Liver (tissue), 9 donors: ENCODE data around the gene METAP2. TPM values are rescaled to one million over a fixed set of nuclear protein-coding genes. Genes with fewer than 3 reads are reported as not detected.

Source experiments
- DNase-seq: peaks from one replicate; pipeline ENCODE4 v3.0.0-alpha.2; 2017; ENCODE audit warnings: low spot score
- H3K27ac ChIP-seq, 2 donors: one replicate each; pipeline ENCODE4 v1.7.0; 2013; ENCODE audit warnings: inconsistent platforms in 2 of 2, low read length in 2 of 2, control low read depth in 1 of 2, low read depth in 1 of 2, mild to moderate bottlenecking in 1 of 2
- H3K27me3 ChIP-seq, 4 donors: one replicate each; pipeline versions ENCODE4 v1.6.1 to v1.7.0; 2013; ENCODE audit warnings: low read length in 3 of 4, inconsistent platforms in 1 of 4, mild to moderate bottlenecking in 1 of 4, moderate library complexity in 1 of 4; ENCODE audit not compliant: control insufficient read depth in 4 of 4, insufficient read depth in 4 of 4
- H3K36me3 ChIP-seq, 4 donors: one replicate each; pipeline versions ENCODE4 v1.6.1 to v1.7.0; 2013; ENCODE audit warnings: low read length in 3 of 4, mild to moderate bottlenecking in 3 of 4, low read depth in 1 of 4, moderate library complexity in 1 of 4; ENCODE audit not compliant: control insufficient read depth in 4 of 4, insufficient read depth in 3 of 4
- H3K4me1 ChIP-seq, 4 donors: one replicate each; pipeline versions ENCODE4 v1.6.1 to v1.7.0; 2013; ENCODE audit warnings: low read length in 3 of 4, mild to moderate bottlenecking in 3 of 4, moderate library complexity in 1 of 4; ENCODE audit not compliant: control insufficient read depth in 4 of 4, insufficient read depth in 4 of 4
- H3K4me3 ChIP-seq, 3 donors: one replicate each; pipeline versions ENCODE4 v1.6.1 to v1.7.0; 2013; ENCODE audit warnings: low read length in 3 of 3, control low read depth in 1 of 3, low read depth in 1 of 3, mild to moderate bottlenecking in 1 of 3
- H3K9ac ChIP-seq, 2 donors: one replicate each; pipeline ENCODE4 v1.7.0; 2013; ENCODE audit warnings: low read length in 2 of 2, mild to moderate bottlenecking in 2 of 2, moderate library complexity in 2 of 2, control low read depth in 1 of 2, low read depth in 1 of 2
- H3K9me3 ChIP-seq, 4 donors: one replicate each; pipeline versions ENCODE4 v1.6.1 to v1.7.0; 2013; ENCODE audit warnings: low read length in 3 of 4; ENCODE audit not compliant: control insufficient read depth in 4 of 4
- EGR1 ChIP-seq, 2 donors: IDR thresholded peaks; 2 replicates each; pipeline ENCODE4 v1.6.1; 2016 to 2018; ENCODE audit warnings: antibody characterized with exemption in 2 of 2, low read depth in 2 of 2
- FOXA1 ChIP-seq: IDR thresholded peaks from 2 replicates; pipeline ENCODE4 v1.6.1; 2016; ENCODE audit warnings: antibody characterized with exemption
- FOXA2 ChIP-seq: IDR thresholded peaks from 2 replicates; pipeline ENCODE4 v1.6.1; 2016; ENCODE audit warnings: antibody characterized with exemption
- GABPA ChIP-seq, 2 donors: IDR thresholded peaks in 1 of 2; conservative IDR thresholded peaks in 1 of 2; 2 replicates each; pipeline ENCODE4 v1.6.1; 2016; ENCODE audit warnings: antibody characterized with exemption in 2 of 2, mild to moderate bottlenecking in 1 of 2, moderate library complexity in 1 of 2
- HNF4A ChIP-seq, 2 donors: conservative IDR thresholded peaks; 2 replicates each; pipeline ENCODE4 v1.6.1; 2016; ENCODE audit warnings: antibody characterized with exemption in 2 of 2, mild to moderate bottlenecking in 2 of 2
- JUND ChIP-seq, 2 donors: IDR thresholded peaks; 2 replicates each; pipeline ENCODE4 v1.6.1; 2016; ENCODE audit warnings: antibody characterized with exemption in 2 of 2
- RAD21 ChIP-seq, 2 donors: IDR thresholded peaks; 2 replicates each; pipeline ENCODE4 v1.6.1; 2016; ENCODE audit warnings: antibody characterized with exemption in 2 of 2, mild to moderate bottlenecking in 2 of 2
- RXRA ChIP-seq, 2 donors: IDR thresholded peaks; 2 replicates each; pipeline ENCODE4 v1.6.1; 2017 to 2018; ENCODE audit warnings: antibody characterized with exemption in 2 of 2, mild to moderate bottlenecking in 1 of 2
- SP1 ChIP-seq: IDR thresholded peaks from 2 replicates; pipeline ENCODE4 v1.6.1; 2018; ENCODE audit warnings: antibody characterized with exemption, mild to moderate bottlenecking
- TAF1 ChIP-seq: conservative IDR thresholded peaks from 2 replicates; pipeline ENCODE4 v1.6.1; 2016; ENCODE audit warnings: antibody characterized with exemption, mild to moderate bottlenecking
- YY1 ChIP-seq: IDR thresholded peaks from 2 replicates; pipeline ENCODE4 v1.6.1; 2016; ENCODE audit warnings: antibody characterized with exemption, mild to moderate bottlenecking
- WGBS: extraction: QIAGEN DNeasy Blood & Tissue Kit; methylation state at CpG from one replicate; pipeline ENCODE4 v1.1.7; 2013; 5-methylcytosine and 5-hydroxymethylcytosine counted together
- polyA plus RNA-seq, 2 donors: library from polyadenylated mRNA; stranded (reverse) in 1 of 2; unstranded in 1 of 2; fragments of 200-250 nt in 1 of 2; fragments of >200 nt in 1 of 2; fragmentation: Nextera tagmentation in 1 of 2; extraction: Ambion mirVana in 1 of 2; gene quantifications; one replicate each; pipeline versions ENCODE4 v1.2.1 to v1.2.3, GENCODE V29; 2013 to 2015
- total RNA-seq, 2 donors: library from RNA; depleted of rRNA; stranded (reverse); fragments of >200 nt; gene quantifications; one replicate each; pipeline ENCODE4 v1.2.3, GENCODE V29; 2014
- TF ChIP-seq, protein P1 (sequence below): IDR thresholded peaks from 2 replicates; pipeline ENCODE4 v1.6.1; 2016; ENCODE audit warnings: antibody characterized with exemption, mild to moderate bottlenecking
- TF ChIP-seq, protein P2 (sequence below): fragments of 150-350 bp; IDR thresholded peaks from 2 replicates; pipeline ENCODE4 v1.5.1; 2017; ENCODE audit warnings: improper control_type of control experiment, low read depth, low read length; ENCODE audit not compliant: missing input control
- TF ChIP-seq, protein P3 (sequence below): IDR thresholded peaks from 2 replicates; pipeline ENCODE4 v1.6.1; 2016; ENCODE audit warnings: antibody characterized with exemption
- TF ChIP-seq, protein P4 (sequence below): IDR thresholded peaks from 2 replicates; pipeline ENCODE4 v1.6.1; 2016; ENCODE audit warnings: antibody characterized with exemption
- donor health status: healthy.
- donor health status: healthy.
- donor health status: healthy.
- donor health status: healthy.
- donor health status: healthy.

Gene METAP2
- total and polyA plus RNA-seq, 4 donors: 31.2 to 45.7 (median 35.7) TPM

DNA sequence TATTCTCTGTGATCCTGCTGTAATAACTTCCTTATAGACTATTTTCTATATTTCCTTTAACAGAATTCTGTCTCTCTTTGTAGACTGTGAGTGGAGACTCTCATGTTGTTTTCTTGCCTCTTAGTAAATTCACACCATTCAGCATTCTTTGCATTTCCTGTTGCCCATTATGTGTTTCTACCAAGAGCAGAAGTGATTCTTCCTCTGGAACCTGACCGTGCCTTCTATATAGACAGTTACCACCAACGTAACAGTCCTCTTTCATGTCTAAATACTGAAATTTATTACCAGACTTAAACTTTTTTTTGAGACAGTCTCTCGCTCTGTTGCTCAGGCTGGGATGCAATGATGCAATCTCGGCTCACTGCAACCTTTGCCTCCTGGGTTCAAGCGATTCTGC lies 31.1 kb downstream of the METAP2 start:
- DNase-seq: no peak
- H3K9me3 ChIP-seq: no peaks in the 10 kb centered on the region
- no peaks in the 10 kb centered on the region for H3K27me3 ChIP-seq
- H3K9ac ChIP-seq: no peak overlapping the region
- peaks cover 13 to 36% (median 19%) of the 10 kb centered on the region in 4 donors for H3K36me3 ChIP-seq
- H3K4me1 ChIP-seq: peaks cover 7 to 21% (median 12%) of the 10 kb centered on the region in 4 donors
- H3K27ac ChIP-seq: no peak overlapping the region
- WGBS: 90% methylated on average over 5 of the region's 5 CpGs
- TF ChIP-seq, protein P1, sequence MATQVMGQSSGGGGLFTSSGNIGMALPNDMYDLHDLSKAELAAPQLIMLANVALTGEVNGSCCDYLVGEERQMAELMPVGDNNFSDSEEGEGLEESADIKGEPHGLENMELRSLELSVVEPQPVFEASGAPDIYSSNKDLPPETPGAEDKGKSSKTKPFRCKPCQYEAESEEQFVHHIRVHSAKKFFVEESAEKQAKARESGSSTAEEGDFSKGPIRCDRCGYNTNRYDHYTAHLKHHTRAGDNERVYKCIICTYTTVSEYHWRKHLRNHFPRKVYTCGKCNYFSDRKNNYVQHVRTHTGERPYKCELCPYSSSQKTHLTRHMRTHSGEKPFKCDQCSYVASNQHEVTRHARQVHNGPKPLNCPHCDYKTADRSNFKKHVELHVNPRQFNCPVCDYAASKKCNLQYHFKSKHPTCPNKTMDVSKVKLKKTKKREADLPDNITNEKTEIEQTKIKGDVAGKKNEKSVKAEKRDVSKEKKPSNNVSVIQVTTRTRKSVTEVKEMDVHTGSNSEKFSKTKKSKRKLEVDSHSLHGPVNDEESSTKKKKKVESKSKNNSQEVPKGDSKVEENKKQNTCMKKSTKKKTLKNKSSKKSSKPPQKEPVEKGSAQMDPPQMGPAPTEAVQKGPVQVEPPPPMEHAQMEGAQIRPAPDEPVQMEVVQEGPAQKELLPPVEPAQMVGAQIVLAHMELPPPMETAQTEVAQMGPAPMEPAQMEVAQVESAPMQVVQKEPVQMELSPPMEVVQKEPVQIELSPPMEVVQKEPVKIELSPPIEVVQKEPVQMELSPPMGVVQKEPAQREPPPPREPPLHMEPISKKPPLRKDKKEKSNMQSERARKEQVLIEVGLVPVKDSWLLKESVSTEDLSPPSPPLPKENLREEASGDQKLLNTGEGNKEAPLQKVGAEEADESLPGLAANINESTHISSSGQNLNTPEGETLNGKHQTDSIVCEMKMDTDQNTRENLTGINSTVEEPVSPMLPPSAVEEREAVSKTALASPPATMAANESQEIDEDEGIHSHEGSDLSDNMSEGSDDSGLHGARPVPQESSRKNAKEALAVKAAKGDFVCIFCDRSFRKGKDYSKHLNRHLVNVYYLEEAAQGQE: no peak
- TF ChIP-seq, protein P2, sequence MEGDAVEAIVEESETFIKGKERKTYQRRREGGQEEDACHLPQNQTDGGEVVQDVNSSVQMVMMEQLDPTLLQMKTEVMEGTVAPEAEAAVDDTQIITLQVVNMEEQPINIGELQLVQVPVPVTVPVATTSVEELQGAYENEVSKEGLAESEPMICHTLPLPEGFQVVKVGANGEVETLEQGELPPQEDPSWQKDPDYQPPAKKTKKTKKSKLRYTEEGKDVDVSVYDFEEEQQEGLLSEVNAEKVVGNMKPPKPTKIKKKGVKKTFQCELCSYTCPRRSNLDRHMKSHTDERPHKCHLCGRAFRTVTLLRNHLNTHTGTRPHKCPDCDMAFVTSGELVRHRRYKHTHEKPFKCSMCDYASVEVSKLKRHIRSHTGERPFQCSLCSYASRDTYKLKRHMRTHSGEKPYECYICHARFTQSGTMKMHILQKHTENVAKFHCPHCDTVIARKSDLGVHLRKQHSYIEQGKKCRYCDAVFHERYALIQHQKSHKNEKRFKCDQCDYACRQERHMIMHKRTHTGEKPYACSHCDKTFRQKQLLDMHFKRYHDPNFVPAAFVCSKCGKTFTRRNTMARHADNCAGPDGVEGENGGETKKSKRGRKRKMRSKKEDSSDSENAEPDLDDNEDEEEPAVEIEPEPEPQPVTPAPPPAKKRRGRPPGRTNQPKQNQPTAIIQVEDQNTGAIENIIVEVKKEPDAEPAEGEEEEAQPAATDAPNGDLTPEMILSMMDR: no peak
- no peak for TF ChIP-seq FOXA1
- peak in 1 of 2 donors; percentile 10 for TF ChIP-seq HNF4A (conservative IDR thresholded peaks at IDR 0.05)
- no peak for TF ChIP-seq YY1
- no peak for TF ChIP-seq TAF1
- H3K4me3 ChIP-seq: no peak overlapping the region

DNA sequence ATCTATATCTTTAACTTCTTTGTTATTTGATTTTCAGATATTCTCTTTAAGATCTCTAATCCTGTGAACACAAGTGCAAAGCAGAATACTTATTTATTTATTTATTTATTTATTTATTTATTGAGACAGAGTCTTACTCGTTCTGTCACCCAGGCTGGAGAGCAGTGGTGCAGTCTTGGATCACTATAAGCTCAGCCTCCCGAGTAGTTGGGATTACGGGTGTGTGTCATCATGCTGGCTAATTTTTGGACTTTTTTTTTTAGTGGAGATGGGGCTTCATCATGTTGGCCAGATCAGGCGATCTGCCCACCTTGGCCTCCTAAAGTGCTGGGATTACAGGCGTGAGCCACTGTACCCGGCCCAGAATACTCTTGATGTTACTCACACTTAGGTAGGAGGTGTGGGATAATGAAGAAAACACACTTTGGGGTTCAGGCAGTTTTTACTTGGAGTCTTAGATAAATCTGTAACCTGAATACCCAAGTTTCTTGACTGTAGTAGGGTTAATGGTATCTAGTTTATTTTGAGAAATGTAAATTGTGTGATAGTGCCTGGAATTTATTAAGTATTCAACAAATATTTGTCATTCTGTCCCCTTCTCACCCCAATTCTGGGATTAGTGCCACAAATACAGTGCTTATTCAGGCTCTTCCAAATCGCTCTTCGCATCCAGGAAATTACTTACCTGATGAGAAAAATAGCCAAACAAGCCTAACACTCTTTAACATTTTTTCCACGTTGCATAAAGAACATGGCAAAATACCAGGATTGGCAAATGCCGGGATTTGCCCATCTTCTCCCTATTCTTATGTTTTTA lies 33.0 kb downstream of the METAP2 start:
- TF ChIP-seq YY1 (peak; percentile 25), RAD21 (IDR thresholded peaks at IDR 0.05) (peak in 1 of 2 donors; percentile 11), GABPA (IDR thresholded peaks at IDR 0.05 in 1 of 2, conservative IDR thresholded peaks at IDR 0.05 in 1 of 2) (peak in 1 of 2 donors; percentile 16), RXRA (IDR thresholded peaks at IDR 0.05) (peak; percentile 41 to 69), EGR1 (IDR thresholded peaks at IDR 0.05; ENCODE audit: low read depth in 2 of 2) (peak in 1 of 2 donors; percentile 21), SP1 (no peak), FOXA2 (no peak), FOXA1 (peak; percentile 7), JUND (IDR thresholded peaks at IDR 0.05) (peak in 1 of 2 donors; percentile 36), HNF4A (conservative IDR thresholded peaks at IDR 0.05) (peak in 1 of 2 donors; percentile 18)
- TF ChIP-seq, protein P3, sequence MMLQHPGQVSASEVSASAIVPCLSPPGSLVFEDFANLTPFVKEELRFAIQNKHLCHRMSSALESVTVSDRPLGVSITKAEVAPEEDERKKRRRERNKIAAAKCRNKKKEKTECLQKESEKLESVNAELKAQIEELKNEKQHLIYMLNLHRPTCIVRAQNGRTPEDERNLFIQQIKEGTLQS: no peak
- TF ChIP-seq, protein P1: no peak
- TF ChIP-seq, protein P2: no peak
- TF ChIP-seq, protein P4, sequence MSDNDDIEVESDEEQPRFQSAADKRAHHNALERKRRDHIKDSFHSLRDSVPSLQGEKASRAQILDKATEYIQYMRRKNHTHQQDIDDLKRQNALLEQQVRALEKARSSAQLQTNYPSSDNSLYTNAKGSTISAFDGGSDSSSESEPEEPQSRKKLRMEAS: peak; percentile 48
- Histone ChIP-seq H3K27me3 (no peaks in the 10 kb centered on the region), H3K4me1 (peaks cover 7 to 21% (median 12%) of the 10 kb centered on the region in 4 donors), H3K9me3 (no peaks in the 10 kb centered on the region), H3K27ac (peak overlapping the region; percentile 8 to 52), H3K4me3 (no peak overlapping the region), H3K36me3 (peaks cover 17 to 41% (median 23%) of the 10 kb centered on the region in 4 donors), H3K9ac (no peak overlapping the region)
- WGBS: 61% methylated on average over 10 of the region's 10 CpGs
- DNase-seq: no peak
